Astrocyte of the spinal cord (primary cell): ENCODE results near the gene CST7.
A peak's percentile ranks its signal among the peaks of the same experiment; 100 is the strongest.

Experiments used
- DNase-seq: peaks from one replicate; pipeline ENCODE4 v3.0.0; 2011; ENCODE audit warnings: low read depth, low spot score
- H3K4me3 ChIP-seq: 2 replicates; pipeline ENCODE4 v1.5.1; 2011; ENCODE audit warnings: low read depth, mild to moderate bottlenecking, low read length, moderate library complexity
- CTCF ChIP-seq: IDR thresholded peaks from 2 replicates; pipeline ENCODE4 v1.5.1; 2012; ENCODE audit warnings: low read depth, mild to moderate bottlenecking, low read length, inconsistent platforms
- in situ Hi-C: cut with HindIII; loops from 2 replicates; pipeline ENCODE4 v1.10.0; 2017; ENCODE audit warnings: low sequenced_read_pairs

Gene CST7

GRCh38 chr20:24992487-24993205 is 43.6 kb downstream of the CST7 start, which contains the start of gene APMAP:
APMAP (minus strand) TSS chr20:24992751; CDS start chr20:24992688, 63 bp downstream.
- in situ Hi-C loops = no loop called here
- peak within 1 kb of the TSS; percentile 54 for H3K4me3 ChIP-seq
- TF ChIP-seq CTCF = no peak
- peak; percentile 89 for DNase-seq

GRCh38 chr20:24993337-24994185 is 44.5 kb downstream of the CST7 start:
- H3K4me3 ChIP-seq = peak overlapping the region; percentile 54
- in situ Hi-C loops = no loop called here
- peak; percentile 65 for DNase-seq
- TF ChIP-seq CTCF = peak; percentile 27

- no peak overlapping the region for H3K4me3 ChIP-seq
- TF ChIP-seq CTCF = no peak
- in situ Hi-C loops = no loop called here
- no peak for DNase-seq
Measured at GRCh38 chr20:24994186-24994465, 45.1 kb downstream of the CST7 start.

GRCh38 chr20:24994470-24995368 is 45.6 kb downstream of the CST7 start:
- TF ChIP-seq CTCF = peak; percentile 93
- H3K4me3 ChIP-seq = peak overlapping the region; percentile 14
- in situ Hi-C loops = no loop called here
- DNase-seq = peak; percentile 71

GRCh38 chr20:24995741-24996448 is 46.8 kb downstream of the CST7 start:
- in situ Hi-C loops = no loop called here
- DNase-seq = peak; percentile 5
- TF ChIP-seq CTCF = no peak
- no peak overlapping the region for H3K4me3 ChIP-seq
